Measurements from ENCODE around the gene ARHGAP4. TPM values are rescaled to one million over a fixed set of nuclear protein-coding genes. Genes with fewer than 3 reads are reported as not detected.
A peak's percentile ranks its signal among the peaks of the same experiment; 100 is the strongest.

ARHGAP4 gene
- total and polyA plus RNA-seq, 8 donors, result 21.9 to 96.2 (median 26.3) TPM

- ATAC-seq, result no peak
- intact Hi-C loops (cut with DNase I), result loop anchor here in 1 of 2 donors (10.0 kb wide), 1 partner anchor 181 kb away; the partner anchor contains the start of gene PLXNB3
- Histone ChIP-seq H3K27ac (peak overlapping the region in 1 of 2 donors; percentile 41), H3K9me3 (no peaks in the 10 kb centered on the region), H3K4me3 (no peak overlapping the region), H3K27me3 (peaks cover 0 to 4% of the 10 kb centered on the region in 2 donors), H3K36me3 (peaks cover 0 to 26% of the 10 kb centered on the region in 2 donors), H3K4me1 (peaks cover 0 to 54% of the 10 kb centered on the region in 2 donors)
- TF ChIP-seq, protein P1, sequence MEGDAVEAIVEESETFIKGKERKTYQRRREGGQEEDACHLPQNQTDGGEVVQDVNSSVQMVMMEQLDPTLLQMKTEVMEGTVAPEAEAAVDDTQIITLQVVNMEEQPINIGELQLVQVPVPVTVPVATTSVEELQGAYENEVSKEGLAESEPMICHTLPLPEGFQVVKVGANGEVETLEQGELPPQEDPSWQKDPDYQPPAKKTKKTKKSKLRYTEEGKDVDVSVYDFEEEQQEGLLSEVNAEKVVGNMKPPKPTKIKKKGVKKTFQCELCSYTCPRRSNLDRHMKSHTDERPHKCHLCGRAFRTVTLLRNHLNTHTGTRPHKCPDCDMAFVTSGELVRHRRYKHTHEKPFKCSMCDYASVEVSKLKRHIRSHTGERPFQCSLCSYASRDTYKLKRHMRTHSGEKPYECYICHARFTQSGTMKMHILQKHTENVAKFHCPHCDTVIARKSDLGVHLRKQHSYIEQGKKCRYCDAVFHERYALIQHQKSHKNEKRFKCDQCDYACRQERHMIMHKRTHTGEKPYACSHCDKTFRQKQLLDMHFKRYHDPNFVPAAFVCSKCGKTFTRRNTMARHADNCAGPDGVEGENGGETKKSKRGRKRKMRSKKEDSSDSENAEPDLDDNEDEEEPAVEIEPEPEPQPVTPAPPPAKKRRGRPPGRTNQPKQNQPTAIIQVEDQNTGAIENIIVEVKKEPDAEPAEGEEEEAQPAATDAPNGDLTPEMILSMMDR (IDR thresholded peaks at IDR 0.05), result no peak
- DNase-seq, result no peak
These were observed 20.2 kb upstream of the ARHGAP4 start for GRCh38 chrX:153945956-153946943.

GRCh38 chrX:153944800-153945150, 18.7 kb upstream of the ARHGAP4 start:
- Histone ChIP-seq H3K9me3 (no peaks in the 10 kb centered on the region), H3K36me3 (peaks cover 0 to 16% of the 10 kb centered on the region in 2 donors), H3K27ac (peak overlapping the region in 1 of 2 donors; percentile 66), H3K4me1 (peaks cover 0 to 54% of the 10 kb centered on the region in 2 donors), H3K4me3 (peak overlapping the region; percentile 27 to 60), H3K27me3 (peaks cover 0 to 4% of the 10 kb centered on the region in 2 donors)
- intact Hi-C loops (cut with DNase I), result loop anchor here in 1 of 2 donors (10.0 kb wide), 1 partner anchor 180 kb away; the partner anchor contains the start of gene PLXNB3
- DNase-seq, result no peak
- TF ChIP-seq, protein P1 (IDR thresholded peaks at IDR 0.05), result no peak
- ATAC-seq, result peak; percentile 19

- ATAC-seq (peak; percentile 74), DNase-seq (peak in 2 of 4 donors; percentile 78 to 91)
- Histone ChIP-seq H3K36me3 (peaks cover 0 to 11% of the 10 kb centered on the region in 2 donors), H3K4me3 (peak within 1 kb of the TSS; percentile 27 to 60), H3K4me1 (peaks cover 0 to 49% of the 10 kb centered on the region in 2 donors), H3K27ac (peak within 1 kb of the TSS; percentile 48 to 66), H3K27me3 (peaks cover 0 to 4% of the 10 kb centered on the region in 2 donors), H3K9me3 (no peaks in the 10 kb centered on the region)
- TF ChIP-seq, protein P1 (IDR thresholded peaks at IDR 0.05), result no peak
- intact Hi-C loops (cut with DNase I), result loop anchor here in 1 of 2 donors (10.0 kb wide), 1 partner anchor 179 kb away; the partner anchor contains the start of gene PLXNB3
These were observed 18.2 kb upstream of the ARHGAP4 start, which contains the start of gene RENBP for GRCh38 chrX:153944140-153944799. Gene RENBP, minus strand, starts transcription at chrX:153944643. Its CDS starts 33 bp downstream, at chrX:153944610.

- Histone ChIP-seq H3K9me3 (no peaks in the 10 kb centered on the region), H3K27me3 (peaks cover 0 to 4% of the 10 kb centered on the region in 2 donors), H3K4me1 (peaks cover 0 to 28% of the 10 kb centered on the region in 2 donors), H3K27ac (peak overlapping the region in 1 of 2 donors; percentile 37), H3K4me3 (peak overlapping the region in 1 of 2 donors; percentile 60), H3K36me3 (peaks cover 0 to 10% of the 10 kb centered on the region in 2 donors)
- TF ChIP-seq, protein P1 (IDR thresholded peaks at IDR 0.05), result no peak
- DNase-seq, result no peak
- no peak for ATAC-seq
- intact Hi-C loops (cut with DNase I), result loop anchor here in 1 of 2 donors (10.0 kb wide), 1 partner anchor 177 kb away; the partner anchor contains the start of gene PLXNB3
These were observed 15.5 kb upstream of the ARHGAP4 start for GRCh38 chrX:153941336-153942252.

All from left lung (tissue), 10 donors.